WTC11 (cell line): ENCODE measurements around the gene PCBD2. TPM values are rescaled to one million over a fixed set of nuclear protein-coding genes. Genes with fewer than 3 reads are reported as not detected.

ENCODE experiments used
- ATF6 ChIP-seq: sonication (generic); formaldehyde crosslinking; IDR thresholded peaks from 2 replicates; pipeline ENCODE4 v1.8.1; 2023; ENCODE audit warnings: mild to moderate bottlenecking, missing genetic modification reagents
- CDX4 ChIP-seq: fragments of 250-450 bp; sonication (Bioruptor Pico); IDR thresholded peaks from 2 replicates; pipeline ENCODE4 v1.9.0; 2021; ENCODE audit warnings: moderate library complexity, mild to moderate bottlenecking, inconsistent platforms, borderline replicate concordance
- E2F4 ChIP-seq: sonication (generic); formaldehyde crosslinking; IDR thresholded peaks from 2 replicates; pipeline ENCODE4 v1.8.1; 2022; ENCODE audit warnings: low read depth, mild to moderate bottlenecking, moderate library complexity, missing genetic modification reagents, borderline replicate concordance
- ERG ChIP-seq: fragments of 250-450 bp; sonication (Bioruptor Pico); IDR thresholded peaks from 2 replicates; pipeline ENCODE4 v1.8.0; 2021; ENCODE audit warnings: mild to moderate bottlenecking
- ETV6 ChIP-seq: sonication (generic); formaldehyde crosslinking; IDR thresholded peaks from 2 replicates; pipeline ENCODE4 v1.8.1; 2022; ENCODE audit warnings: mild to moderate bottlenecking, missing genetic modification reagents
- FOXK1 ChIP-seq: sonication (generic); formaldehyde crosslinking; IDR thresholded peaks from 2 replicates; pipeline ENCODE4 v1.8.0; 2022; ENCODE audit warnings: mild to moderate bottlenecking, moderate library complexity, missing genetic modification reagents
- FOXP4 ChIP-seq: sonication (generic); formaldehyde crosslinking; IDR thresholded peaks from 2 replicates; pipeline ENCODE4 v1.8.0; 2022; ENCODE audit warnings: mild to moderate bottlenecking, missing genetic modification reagents
- HMGA2 ChIP-seq: fragments of 250-450 bp; sonication (Bioruptor Pico); IDR thresholded peaks from 2 replicates; pipeline ENCODE4 v1.4.0; 2021; ENCODE audit warnings: mild to moderate bottlenecking, moderate library complexity
- IRF1 ChIP-seq: sonication (generic); formaldehyde crosslinking; IDR thresholded peaks from 2 replicates; pipeline ENCODE4 v1.8.0; 2023; ENCODE audit warnings: missing genetic modification reagents
- JAZF1 ChIP-seq: fragments of 250-450 bp; sonication (Bioruptor Pico); IDR thresholded peaks from 2 replicates; pipeline ENCODE4 v1.9.0; 2021; ENCODE audit warnings: moderate library complexity, mild to moderate bottlenecking, inconsistent platforms
- MLX ChIP-seq: sonication (generic); formaldehyde crosslinking; IDR thresholded peaks from 2 replicates; pipeline ENCODE4 v1.8.1; 2023; ENCODE audit warnings: mild to moderate bottlenecking, missing genetic modification reagents, moderate library complexity
- MYBL2 ChIP-seq: sonication (generic); formaldehyde crosslinking; IDR thresholded peaks from 2 replicates; pipeline ENCODE4 v1.8.1; 2023; ENCODE audit warnings: mild to moderate bottlenecking, moderate library complexity, missing genetic modification reagents
- OVOL2 ChIP-seq: fragments of 250-450 bp; sonication (Bioruptor Pico); IDR thresholded peaks from 2 replicates; pipeline ENCODE4 v1.9.0; 2021; ENCODE audit warnings: mild to moderate bottlenecking, borderline replicate concordance
- PREB ChIP-seq: sonication (generic); formaldehyde crosslinking; IDR thresholded peaks from 2 replicates; pipeline ENCODE4 v1.8.1; 2022; ENCODE audit warnings: mild to moderate bottlenecking, missing genetic modification reagents, moderate library complexity, borderline replicate concordance
- TEAD1 ChIP-seq: sonication (generic); formaldehyde crosslinking; IDR thresholded peaks from 2 replicates; pipeline ENCODE4 v1.8.0; 2022; ENCODE audit warnings: mild to moderate bottlenecking, missing genetic modification reagents
- TEAD4 ChIP-seq: sonication (generic); formaldehyde crosslinking; IDR thresholded peaks from 2 replicates; pipeline ENCODE4 v1.8.0; 2022; ENCODE audit warnings: mild to moderate bottlenecking, missing genetic modification reagents
- ZNF121 ChIP-seq: sonication (generic); formaldehyde crosslinking; IDR thresholded peaks from 2 replicates; pipeline ENCODE4 v1.8.0; 2023; ENCODE audit warnings: missing genetic modification reagents
- ZNF232 ChIP-seq: sonication (generic); formaldehyde crosslinking; IDR thresholded peaks from 2 replicates; pipeline ENCODE4 v1.8.0; 2022; ENCODE audit warnings: mild to moderate bottlenecking, missing genetic modification reagents
- ZNF396 ChIP-seq: fragments of 250-450 bp; sonication (Bioruptor Pico); IDR thresholded peaks from 2 replicates; pipeline ENCODE4 v1.8.0; 2021; ENCODE audit warnings: mild to moderate bottlenecking, moderate library complexity, borderline replicate concordance
- ZNF512 ChIP-seq: sonication (generic); formaldehyde crosslinking; IDR thresholded peaks from 2 replicates; pipeline ENCODE4 v1.8.1; 2022; ENCODE audit warnings: missing genetic modification reagents, borderline replicate concordance
- ZNF532 ChIP-seq: fragments of 250-450 bp; sonication (Bioruptor Pico); IDR thresholded peaks from 2 replicates; pipeline ENCODE4 v1.9.0; 2021; ENCODE audit warnings: mild to moderate bottlenecking, borderline replicate concordance
- total RNA-seq: library from RNA; stranded (reverse); gene quantifications from 3 replicates; pipeline ENCODE4 v1.2.3, GENCODE V29; 2021

The PCBD2 gene
- total RNA-seq, 1 experiment from 2014 or later, result 9.9 TPM

GRCh38 chr5:134873987-134874830 lies 30.7 kb upstream of the PCBD2 start, which contains the start of gene TXNDC15 (continued):
- TF ChIP-seq FOXK1 (CRISPR knock-in tag), result peak; percentile 87
- no peak for TF ChIP-seq ETV6 (CRISPR knock-in tag)
- TF ChIP-seq ERG (CRISPR knock-in tag), result no peak
- TF ChIP-seq ZNF532 (CRISPR knock-in tag), result no peak
- no peak for TF ChIP-seq OVOL2
- TF ChIP-seq MLX, result peak; percentile 82; the same call in 1 of the 2 replicates
- TF ChIP-seq FOXP4, result peak; percentile 75; the same call in 1 of the 2 replicates
- TF ChIP-seq ZNF512, result no peak
- 0 out of 2 replicates have a peak, but pooled peaks have one; percentile 26 for TF ChIP-seq HMGA2 (CRISPR knock-in tag)
- TF ChIP-seq IRF1 (CRISPR knock-in tag), result peak; percentile 67; the same call in 1 of the 2 replicates
- TF ChIP-seq MYBL2 (CRISPR knock-in tag), result peak; percentile 69
- peak; percentile 79; the same call in 1 of the 2 replicates for TF ChIP-seq TEAD1 (CRISPR knock-in tag)
- no peak for TF ChIP-seq CDX4 (CRISPR knock-in tag)
- no peak for TF ChIP-seq ZNF396 (CRISPR knock-in tag)
- TF ChIP-seq ATF6, result no peak
- TF ChIP-seq TEAD4, result no peak
- TF ChIP-seq E2F4 (CRISPR knock-in tag), result peak; percentile 41; the same call in 1 of the 2 replicates
- TF ChIP-seq ZNF232 (CRISPR knock-in tag), result peak; percentile 93
- TF ChIP-seq JAZF1 (CRISPR knock-in tag), result no peak
- no peak for TF ChIP-seq PREB
- TF ChIP-seq ZNF121 (CRISPR knock-in tag), result no peak
